ENCODE data around the gene GABRR2.

GABRR2 gene

GRCh38 chr6:89350281-89350966 lies 35.3 kb upstream of the GABRR2 start:
- peaks cover 35% of the 10 kb centered on the region for H3K36me3 ChIP-seq (ENCODE audit: insufficient read depth, low read length)
- no peaks in the 10 kb centered on the region for H3K9me2 ChIP-seq (ENCODE audit: low read depth, low read length)
- TF ChIP-seq CTCF (IDR thresholded peaks at IDR 0.05; ENCODE audit: low read length): no peak
- TF ChIP-seq EZH2 (IDR thresholded peaks at IDR 0.05; ENCODE audit: borderline replicate concordance, low read length): no peak
- no peaks in the 10 kb centered on the region for H3K27me3 ChIP-seq (ENCODE audit: insufficient read depth, low read length)
- peak overlapping the region; percentile 77 for H3K4me2 ChIP-seq (ENCODE audit: low read length)
- H3K9ac ChIP-seq (ENCODE audit: low read length): peak overlapping the region; percentile 93
- H3K4me1 ChIP-seq (ENCODE audit: insufficient read depth, low read length, severe bottlenecking): peaks cover 76% of the 10 kb centered on the region
- H3K79me2 ChIP-seq (ENCODE audit: insufficient read depth, low read length): peaks cover 79% of the 10 kb centered on the region
- no peaks in the 10 kb centered on the region for H3K9me3 ChIP-seq (ENCODE audit: low read length)
- no peaks in the 10 kb centered on the region for H3F3A ChIP-seq (ENCODE audit: insufficient read depth, low read length)
- H3K27ac ChIP-seq (ENCODE audit: low read depth, low read length, poor library complexity, severe bottlenecking): peak overlapping the region; percentile 100
- no peak overlapping the region for H2AFZ ChIP-seq (ENCODE audit: low read length)
- H4K20me1 ChIP-seq (ENCODE audit: insufficient read depth, low read length): no peaks in the 10 kb centered on the region
- H3K4me3 ChIP-seq (ENCODE audit: low read depth, low read length, poor library complexity, severe bottlenecking): peak overlapping the region; percentile 79

GRCh38 chr6:89348372-89348771 lies 33.3 kb upstream of the GABRR2 start:
- no peaks in the 10 kb centered on the region for H4K20me1 ChIP-seq (ENCODE audit: insufficient read depth, low read length)
- no peaks in the 10 kb centered on the region for H3F3A ChIP-seq (ENCODE audit: insufficient read depth, low read length)
- no peak overlapping the region for H2AFZ ChIP-seq (ENCODE audit: low read length)
- H3K9me3 ChIP-seq (ENCODE audit: low read length): no peaks in the 10 kb centered on the region
- peaks cover 71% of the 10 kb centered on the region for H3K4me1 ChIP-seq (ENCODE audit: insufficient read depth, low read length, severe bottlenecking)
- peak overlapping the region; percentile 79 for H3K4me3 ChIP-seq (ENCODE audit: low read depth, low read length, poor library complexity, severe bottlenecking)
- H3K79me2 ChIP-seq (ENCODE audit: insufficient read depth, low read length): peaks cover 95% of the 10 kb centered on the region
- H3K27me3 ChIP-seq (ENCODE audit: insufficient read depth, low read length): no peaks in the 10 kb centered on the region
- no peaks in the 10 kb centered on the region for H3K9me2 ChIP-seq (ENCODE audit: low read depth, low read length)
- H3K4me2 ChIP-seq (ENCODE audit: low read length): peak overlapping the region; percentile 77
- peak overlapping the region; percentile 19; the same call in 1 of the 2 replicates for H3K9ac ChIP-seq (ENCODE audit: low read length)
- H3K27ac ChIP-seq (ENCODE audit: low read depth, low read length, poor library complexity, severe bottlenecking): peak overlapping the region; percentile 100
- no peak for TF ChIP-seq EZH2 (IDR thresholded peaks at IDR 0.05; ENCODE audit: borderline replicate concordance, low read length)
- no peak for TF ChIP-seq CTCF (IDR thresholded peaks at IDR 0.05; ENCODE audit: low read length)
- peaks cover 39% of the 10 kb centered on the region for H3K36me3 ChIP-seq (ENCODE audit: insufficient read depth, low read length)

- H3K4me1 ChIP-seq (ENCODE audit: insufficient read depth, low read length, severe bottlenecking): peaks cover 69% of the 10 kb centered on the region
- H3K9me3 ChIP-seq (ENCODE audit: low read length): no peaks in the 10 kb centered on the region
- no peak overlapping the region for H2AFZ ChIP-seq (ENCODE audit: low read length)
- H3K27me3 ChIP-seq (ENCODE audit: insufficient read depth, low read length): no peaks in the 10 kb centered on the region
- no peaks in the 10 kb centered on the region for H3K9me2 ChIP-seq (ENCODE audit: low read depth, low read length)
- H3K4me3 ChIP-seq (ENCODE audit: low read depth, low read length, poor library complexity, severe bottlenecking): peak overlapping the region; percentile 79
- peaks cover 42% of the 10 kb centered on the region for H3K36me3 ChIP-seq (ENCODE audit: insufficient read depth, low read length)
- no peaks in the 10 kb centered on the region for H4K20me1 ChIP-seq (ENCODE audit: insufficient read depth, low read length)
- peak overlapping the region; percentile 100 for H3K27ac ChIP-seq (ENCODE audit: low read depth, low read length, poor library complexity, severe bottlenecking)
- H3K9ac ChIP-seq (ENCODE audit: low read length): peak overlapping the region; percentile 19; the same call in 1 of the 2 replicates
- no peak for TF ChIP-seq CTCF (IDR thresholded peaks at IDR 0.05; ENCODE audit: low read length)
- TF ChIP-seq EZH2 (IDR thresholded peaks at IDR 0.05; ENCODE audit: borderline replicate concordance, low read length): no peak
- H3F3A ChIP-seq (ENCODE audit: insufficient read depth, low read length): no peaks in the 10 kb centered on the region
- H3K79me2 ChIP-seq (ENCODE audit: insufficient read depth, low read length): peaks cover 94% of the 10 kb centered on the region
- peak overlapping the region; percentile 77 for H3K4me2 ChIP-seq (ENCODE audit: low read length)
These were observed 32.7 kb upstream of the GABRR2 start for GRCh38 chr6:89347825-89348224.

All from OCI-LY1 (cell line).